HG03575 (cell line): Measurements from ENCODE around the gene ZEB2.
A peak's percentile ranks its signal among the peaks of the same experiment; 100 is the strongest.

ENCODE experiments used
- ATAC-seq: cut with Tn5 transposase; IDR thresholded peaks from one replicate; pipeline ENCODE4 v1.9.1; 2021; ENCODE audit not compliant: unreplicated experiment, insufficient number of reproducible peaks, low FRiP score; ENCODE audit errors: extremely low read depth

ZEB2 gene

GRCh38 chr2:144411473-144411872 lies 108.4 kb downstream of the ZEB2 start:
- no peak for ATAC-seq

DNA sequence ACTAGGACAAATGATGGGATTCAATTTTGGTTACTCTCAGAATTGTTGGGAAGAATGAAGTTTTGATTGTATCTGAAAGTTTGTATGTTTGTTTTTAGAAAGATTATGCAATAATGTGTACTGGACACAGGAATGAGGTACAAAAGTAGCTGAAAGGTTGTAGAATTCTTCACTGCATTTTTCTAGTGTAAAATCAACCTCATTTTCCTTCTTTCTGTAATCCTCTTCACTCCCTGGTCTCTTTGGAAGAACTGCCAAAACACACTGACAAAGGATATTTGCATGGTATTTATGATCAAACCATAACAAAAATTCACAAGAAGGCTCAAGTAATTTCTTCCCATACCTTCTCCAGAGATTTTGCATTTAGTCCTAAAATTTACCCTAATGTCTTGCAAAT lies 110.7 kb downstream of the ZEB2 start:
- no peak for ATAC-seq

- ATAC-seq, result no peak
These were observed 112.7 kb downstream of the ZEB2 start for GRCh38 chr2:144407262-144407661.

DNA sequence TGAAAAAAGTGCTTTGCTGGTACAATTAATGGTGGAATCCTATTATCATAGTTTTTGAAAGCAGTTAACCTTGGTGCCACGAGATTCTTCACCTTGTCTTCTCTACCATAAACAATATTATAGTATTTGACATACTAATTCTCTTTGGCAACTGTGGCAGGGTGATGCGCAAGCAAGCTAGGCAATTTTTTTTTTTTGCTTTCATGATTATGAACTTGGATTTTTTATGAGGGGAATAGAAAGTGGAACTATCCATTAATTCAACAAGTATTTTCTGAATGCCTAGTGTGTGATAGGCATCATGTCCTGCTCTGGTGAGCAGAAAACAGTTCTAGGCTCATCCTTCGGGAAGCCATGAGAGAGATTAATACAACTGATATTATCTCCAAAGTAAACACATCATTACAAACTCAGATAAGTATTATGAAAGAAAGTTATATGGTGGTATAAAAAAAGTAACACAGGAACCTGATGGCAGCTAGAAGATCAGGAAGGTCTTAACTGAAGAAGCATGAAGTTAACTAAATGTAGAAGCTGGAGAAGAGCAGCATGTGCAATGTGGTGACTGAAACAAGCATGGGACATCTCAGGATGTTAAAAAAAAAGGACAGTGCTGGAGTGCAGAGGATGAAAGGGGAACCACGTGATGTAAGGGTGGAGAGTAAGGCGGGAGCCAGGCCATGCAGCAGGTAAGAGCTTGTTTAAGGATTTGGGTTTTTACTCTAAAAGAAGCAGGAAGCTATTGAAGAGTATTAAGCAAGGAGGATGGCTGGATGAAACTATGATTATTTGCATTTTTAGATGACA lies 113.7 kb downstream of the ZEB2 start:
- no peak for ATAC-seq

DNA sequence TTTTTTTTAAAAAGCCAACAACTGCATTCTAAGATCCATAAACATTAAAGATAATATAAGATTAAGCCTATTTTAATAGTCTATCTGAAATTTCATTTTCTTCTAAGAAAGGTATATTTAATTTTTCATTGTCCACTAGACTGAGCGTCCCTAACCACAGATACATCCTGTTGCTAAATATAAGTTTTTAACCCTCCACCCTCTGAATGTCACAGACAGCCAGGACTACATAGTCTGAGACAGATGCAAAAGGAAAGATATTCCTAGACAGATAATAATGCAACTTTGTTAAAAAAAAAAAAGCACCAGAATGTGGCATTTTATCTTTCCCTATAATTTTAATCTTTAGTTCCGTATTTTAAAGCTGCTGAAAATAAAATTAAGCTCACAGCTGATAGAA lies 114.6 kb downstream of the ZEB2 start:
- no peak for ATAC-seq

- no peak for ATAC-seq
These were observed 115.2 kb downstream of the ZEB2 start for GRCh38 chr2:144404586-144405314.

DNA sequence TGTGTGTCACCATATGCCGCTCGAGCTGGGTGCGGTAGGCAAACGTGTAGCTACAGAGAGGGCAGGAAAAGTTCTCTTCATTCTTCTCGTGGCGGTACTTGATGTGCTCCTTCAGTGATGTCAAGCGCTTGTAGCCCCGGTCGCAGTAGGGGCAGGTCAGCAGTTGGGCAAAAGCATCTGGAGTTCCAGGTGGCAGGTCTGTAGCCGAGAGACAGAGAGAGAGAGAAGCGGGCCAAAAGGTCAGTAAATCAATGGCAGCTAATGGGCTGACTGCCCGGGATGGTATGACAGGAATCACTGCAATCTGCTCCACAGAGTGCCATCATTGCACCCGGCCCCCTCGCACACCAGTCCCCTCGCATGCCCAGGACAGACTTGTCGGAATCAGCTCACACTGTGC lies 116.0 kb downstream of the ZEB2 start:
- no peak for ATAC-seq

DNA sequence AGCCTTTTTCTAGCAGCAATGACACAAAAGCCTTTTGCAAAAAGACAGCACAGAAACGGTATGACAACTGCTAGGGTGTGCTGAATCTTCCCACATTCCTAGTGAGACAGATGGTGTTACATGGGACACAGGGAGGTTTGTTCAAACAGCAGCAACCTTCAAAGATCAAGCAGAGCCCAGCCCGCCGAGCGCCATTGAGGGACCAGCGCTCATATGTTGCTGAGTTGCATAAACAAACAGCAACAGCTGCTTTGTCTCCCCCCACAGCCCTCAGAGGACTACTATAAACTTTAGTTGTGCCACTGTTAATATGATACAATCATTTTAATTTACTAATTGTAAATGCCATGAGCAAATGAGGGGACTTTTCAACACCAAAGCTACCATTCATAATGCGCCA lies 117.7 kb downstream of the ZEB2 start:
- no peak for ATAC-seq

DNA sequence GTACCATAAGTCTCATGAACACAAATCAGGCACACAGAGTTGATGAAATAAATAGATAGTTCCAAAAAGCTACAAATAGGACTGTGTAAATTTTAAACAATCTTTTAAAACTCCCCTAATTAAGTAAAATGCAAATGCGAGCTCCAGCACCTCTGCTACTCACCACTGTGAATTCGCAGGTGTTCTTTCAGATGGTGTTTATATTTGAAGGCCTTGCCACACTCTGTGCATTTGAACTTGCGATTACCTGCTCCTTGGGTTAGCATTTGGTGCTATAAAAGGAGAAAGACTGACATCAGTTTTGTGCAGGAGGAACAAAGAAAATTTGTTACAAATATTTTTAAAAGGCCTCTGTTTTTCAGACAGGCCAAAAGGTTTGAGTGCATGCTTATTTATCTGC lies 118.9 kb downstream of the ZEB2 start:
- ATAC-seq, result no peak

DNA sequence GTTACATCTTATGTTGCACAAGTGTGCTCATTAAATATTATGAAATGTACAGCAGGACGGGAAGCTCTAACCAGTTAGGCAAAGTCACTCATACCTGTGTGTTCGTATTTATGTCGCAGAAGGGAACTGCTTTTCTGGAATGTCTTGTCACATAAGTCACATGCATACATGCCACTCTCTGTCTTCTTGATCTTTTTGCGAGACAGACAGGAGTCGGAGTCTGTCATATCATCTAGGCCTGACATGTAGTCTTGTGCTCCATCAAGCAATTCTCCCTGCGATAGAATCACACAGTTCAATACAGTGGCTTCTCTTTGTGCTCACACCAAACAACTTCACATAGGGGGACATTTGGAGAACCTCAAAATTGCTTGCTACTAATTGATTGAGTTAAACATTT lies 123.6 kb downstream of the ZEB2 start:
- ATAC-seq, result no peak

DNA sequence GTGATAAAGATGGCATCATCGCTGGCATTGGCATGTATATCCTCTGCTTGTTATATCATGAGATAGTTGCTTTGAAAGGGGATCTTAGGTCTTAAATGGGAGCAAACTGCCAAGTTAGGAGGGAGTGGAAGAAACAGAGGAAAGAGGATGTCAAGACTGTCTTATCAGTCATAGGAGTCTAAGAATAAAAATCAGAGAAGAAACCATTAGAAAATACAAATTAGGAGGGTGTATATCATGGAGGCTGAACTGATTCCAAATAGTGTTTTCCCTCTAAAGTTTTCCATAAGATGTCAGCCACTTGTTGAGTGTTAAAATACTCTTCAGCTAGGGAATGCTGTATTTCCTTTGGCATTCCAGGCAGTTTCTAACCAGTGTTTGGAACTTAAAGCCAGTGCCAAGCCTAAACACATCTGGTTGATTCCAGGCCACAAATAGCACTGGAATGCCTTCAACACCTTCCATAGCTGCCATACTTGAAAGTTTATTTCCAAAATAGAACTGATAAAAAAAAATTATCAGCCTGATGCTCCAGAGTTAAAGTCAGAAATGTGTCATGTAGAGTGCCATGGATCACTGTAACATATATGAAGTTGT lies 129.4 kb downstream of the ZEB2 start:
- ATAC-seq, result no peak

GRCh38 chr2:144389930-144390311 lies 130.0 kb downstream of the ZEB2 start:
- no peak for ATAC-seq

DNA sequence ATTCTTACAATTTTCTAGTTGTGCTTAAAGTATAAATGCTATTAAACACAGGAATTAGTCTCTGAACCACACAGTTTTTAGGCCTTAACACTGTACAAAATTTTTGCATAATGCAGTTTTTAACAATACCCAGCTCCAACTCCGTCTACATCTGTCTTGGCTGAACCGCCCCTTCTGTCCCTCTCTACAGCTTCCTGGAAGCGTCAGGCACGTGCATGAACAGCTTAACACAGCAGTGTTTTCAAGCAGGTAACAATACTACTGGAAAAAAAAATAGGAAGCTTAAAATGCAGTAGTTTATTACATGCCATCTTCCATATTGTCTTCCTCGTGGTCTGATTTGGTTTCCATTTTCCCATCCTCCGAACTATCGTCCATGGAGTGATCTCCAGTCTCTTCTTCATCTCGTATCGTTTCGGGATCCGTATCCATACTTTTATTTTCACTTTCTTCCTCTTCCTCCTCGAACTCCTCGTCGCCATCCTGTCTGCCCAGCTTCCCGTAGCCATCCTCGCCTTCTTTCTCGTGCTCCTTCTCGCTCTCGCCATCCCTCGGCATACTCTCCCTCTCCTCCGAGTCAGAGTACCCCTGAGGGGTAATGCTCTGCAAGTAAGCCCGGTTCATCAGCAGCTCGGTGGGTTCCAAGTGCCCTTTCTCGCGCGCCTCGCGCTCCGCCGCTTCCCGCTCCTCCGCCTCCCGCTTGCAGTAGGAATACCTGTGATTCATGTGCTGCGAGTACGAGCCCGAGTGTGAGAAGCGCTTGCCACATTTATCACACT lies 130.6 kb downstream of the ZEB2 start:
- no peak for ATAC-seq

GRCh38 chr2:144385381-144385780 lies 134.5 kb downstream of the ZEB2 start:
- no peak for ATAC-seq

DNA sequence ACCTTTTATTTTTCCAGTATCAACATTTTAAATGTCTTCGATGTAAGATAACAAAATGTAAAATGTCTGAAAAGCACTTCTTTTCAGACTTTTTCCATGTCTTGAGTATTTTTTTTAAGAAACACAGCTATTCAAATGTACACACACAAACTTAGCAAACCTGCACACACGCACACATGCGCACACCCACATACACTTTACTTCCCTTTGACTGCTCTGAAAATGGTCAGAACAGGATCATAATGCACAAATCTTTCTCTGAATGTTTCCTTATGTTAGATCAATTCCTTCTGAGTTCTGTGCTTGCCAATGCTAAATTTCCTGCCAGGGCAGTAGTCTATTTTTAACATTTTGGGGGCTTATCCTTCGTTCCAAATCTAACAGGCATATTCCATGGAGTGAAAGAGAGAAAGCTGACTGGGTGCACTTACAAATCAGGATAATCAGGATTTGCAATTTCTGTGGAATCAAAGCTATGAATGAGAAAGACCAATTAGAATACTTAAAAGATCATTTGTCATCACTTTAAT lies 136.3 kb downstream of the ZEB2 start:
- ATAC-seq, result no peak

DNA sequence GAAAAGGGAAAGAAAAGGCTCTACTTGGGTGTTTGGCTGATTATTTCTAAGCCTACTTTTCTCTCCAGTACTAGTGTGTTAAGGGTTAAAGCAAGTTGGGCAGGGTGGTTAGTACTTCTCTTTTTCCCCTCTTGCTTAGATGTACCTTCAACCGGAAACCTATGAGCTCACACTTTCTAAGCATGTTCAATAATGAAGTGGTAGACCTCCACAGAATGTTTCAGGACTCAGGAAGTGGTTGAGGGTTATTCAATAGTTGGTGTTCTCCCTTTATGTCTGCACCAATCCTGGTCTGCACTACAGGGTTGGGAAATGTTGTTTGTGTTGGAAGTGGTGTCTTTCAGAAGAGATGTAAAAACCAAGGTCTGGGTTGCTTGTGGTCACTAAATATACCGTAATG lies 137.1 kb downstream of the ZEB2 start:
- ATAC-seq, result peak; percentile 97

GRCh38 chr2:144381716-144382115 lies 138.2 kb downstream of the ZEB2 start:
- ATAC-seq, result no peak

DNA sequence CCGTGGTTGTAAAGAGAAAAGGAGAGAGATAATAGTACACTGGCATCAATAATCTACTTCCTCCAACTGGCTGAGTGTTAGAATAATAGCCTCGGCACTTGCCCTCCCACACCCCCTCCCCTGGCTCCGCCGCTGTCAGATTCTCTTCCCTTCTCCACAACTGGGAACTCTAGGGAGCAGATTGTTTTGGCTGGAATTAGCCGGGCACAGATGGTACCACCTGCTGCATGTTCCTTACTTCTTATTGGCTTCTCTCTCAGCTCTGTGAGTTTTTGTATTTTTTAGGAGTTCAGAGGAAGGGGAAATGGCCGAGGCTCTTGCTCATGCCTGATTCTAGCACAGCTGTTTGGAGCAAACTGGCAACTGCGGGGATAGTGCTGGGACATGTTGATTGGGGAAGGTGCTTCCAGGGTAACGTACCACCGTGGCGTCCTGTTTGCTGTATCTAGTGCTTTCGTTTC lies 140.0 kb downstream of the ZEB2 start:
- ATAC-seq, result no peak

DNA sequence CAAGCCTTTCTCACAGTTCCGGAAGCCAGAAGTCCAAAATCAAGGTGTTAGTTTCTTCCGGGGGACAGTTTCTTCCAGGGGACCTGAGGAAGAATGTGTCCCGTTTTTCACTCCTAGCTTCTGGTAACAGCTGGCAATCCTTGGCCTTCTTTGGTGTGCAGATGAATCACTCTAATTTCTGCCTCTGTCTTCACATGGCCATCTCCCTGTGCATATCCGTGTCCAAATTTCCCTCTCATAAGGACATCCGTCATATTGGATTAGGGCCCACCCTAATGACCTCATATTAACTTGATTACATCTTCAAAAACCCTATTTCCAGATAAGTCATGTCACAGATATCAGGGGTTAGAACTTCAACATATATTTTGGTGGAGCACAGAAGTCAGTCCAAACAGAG lies 141.4 kb downstream of the ZEB2 start:
- no peak for ATAC-seq
